HCT116 (cell line): Measurements from ENCODE around the gene FTO. TPM values are rescaled to one million over a fixed set of nuclear protein-coding genes. Genes with fewer than 3 reads are reported as not detected.

Source experiments
- ATAC-seq: fragments of 200-7000 bp; cut with Tn5 transposase; 2 replicates; pipeline ENCODE4 v1.9.1; 2020; ENCODE audit warnings: mild to moderate bottlenecking, moderate library complexity
- BruUV-seq: library from RNA; stranded (reverse); fragments of 400-500 nt; replicated peaks from 2 replicates; lab custom pipeline; 2021; lab: Mats Ljungman, UMichigan
- CTCF ChIA-PET: fragments of 300-600 bp; sonication (Branson Sonifier 250); formaldehyde crosslinking; loops from one replicate; lab custom pipeline; 2021; ENCODE audit warnings: antibody characterized with exemption; lab: Charles Lee
- POLR2A ChIA-PET: fragments of 300-600, 350-600 bp; sonication (Branson Sonifier 250); formaldehyde crosslinking; loops from one replicate; lab custom pipeline; 2021; ENCODE audit warnings: antibody characterized with exemption; lab: Charles Lee
- RAD21 ChIA-PET, 2 experiments: fragments of 300-600 bp; sonication (Branson Sonifier 250); formaldehyde crosslinking; loops; one replicate each; lab custom pipeline; 2023; ENCODE audit warnings: low total read pairs in 2 of 2; ENCODE audit not compliant: uncharacterized antibody in 2 of 2, unreplicated experiment in 2 of 2, low non-redundant PET in 1 of 2; lab: Charles Lee
- DNase-seq: peaks from one replicate; pipeline ENCODE4 v3.0.0-alpha.2; 2010; ENCODE audit warnings: low read depth, low spot score
- H2AFZ ChIP-seq: fragments of 200-600 bp; shearing (Covaris generic), sonication (generic); 2 replicates; pipeline ENCODE4 v1.6.1; 2017; ENCODE audit warnings: low read depth, mixed run types, mixed read lengths, antibody characterized with exemption, low read length; ENCODE audit not compliant: poor library complexity, severe bottlenecking
- H3K27ac ChIP-seq: 2 replicates; pipeline ENCODE4 v1.5.1; 2012; ENCODE audit warnings: low read depth, low read length
- H3K27me3 ChIP-seq: fragments of 200-600 bp; sonication (generic); 2 replicates; pipeline ENCODE4 v1.6.1; 2016; ENCODE audit warnings: mixed run types, low read length, mixed read lengths; ENCODE audit not compliant: insufficient read depth
- H3K36me3 ChIP-seq, 2 experiments: fragments of 200-500 bp in 1 of 2; fragments of 200-600 bp in 1 of 2; sonication (Bioruptor generic) in 1 of 2; sonication (generic) in 1 of 2; 2 replicates each; pipeline versions ENCODE4 v1.5.1 to v1.6.1; 2014 to 2016; ENCODE audit warnings: low read length in 2 of 2, inconsistent platforms in 1 of 2, mixed read lengths in 1 of 2, mixed run types in 1 of 2; ENCODE audit not compliant: insufficient read depth in 2 of 2, control insufficient read depth in 1 of 2
- H3K4me1 ChIP-seq, 2 experiments: fragments of 200-600 bp in 1 of 2; sonication (generic) in 1 of 2; 2 replicates each; pipeline versions ENCODE4 v1.5.1 to v1.6.1; 2012 to 2017; ENCODE audit warnings: low read length in 2 of 2, inconsistent platforms in 1 of 2, mild to moderate bottlenecking in 1 of 2, mixed read lengths in 1 of 2, mixed run types in 1 of 2, moderate library complexity in 1 of 2; ENCODE audit not compliant: insufficient read depth in 2 of 2, control insufficient read depth in 1 of 2
- H3K4me2 ChIP-seq: fragments of 200-600 bp; sonication (generic); 2 replicates; pipeline ENCODE4 v1.6.1; 2017; ENCODE audit warnings: mixed run types, low read length, mixed read lengths
- H3K4me3 ChIP-seq, 2 experiments: fragments of 200-600 bp in 1 of 2; sonication (generic) in 1 of 2; replicated peaks in 1 of 2; 2 replicates each; pipeline ENCODE4 v1.5.1; 2011 to 2016; ENCODE audit warnings: low read length in 2 of 2, control low read depth in 1 of 2, low read depth in 1 of 2, mild to moderate bottlenecking in 1 of 2, mixed read lengths in 1 of 2, mixed run types in 1 of 2
- H3K79me2 ChIP-seq: fragments of 200-600 bp; sonication (generic); 2 replicates; pipeline ENCODE4 v1.6.1; 2017; ENCODE audit warnings: mild to moderate bottlenecking, mixed run types, low read length, moderate library complexity, mixed read lengths; ENCODE audit not compliant: insufficient read depth
- H3K9ac ChIP-seq: fragments of 200-600 bp; sonication (generic); 2 replicates; pipeline ENCODE4 v1.6.1; 2016; ENCODE audit warnings: low read length, mixed read lengths
- H3K9me2 ChIP-seq: fragments of 200-600 bp; sonication (generic), shearing (Covaris generic); 2 replicates; pipeline ENCODE4 v1.6.1; 2017; ENCODE audit warnings: mixed run types, mild to moderate bottlenecking, moderate library complexity; ENCODE audit not compliant: insufficient read depth
- H3K9me3 ChIP-seq, 2 experiments: fragments of 200-500 bp in 1 of 2; fragments of 200-600 bp in 1 of 2; sonication (Bioruptor generic) in 1 of 2; sonication (generic) in 1 of 2; 2 replicates each; pipeline ENCODE4 v1.6.1; 2014 to 2017; ENCODE audit warnings: low read length in 2 of 2, mixed read lengths in 2 of 2, inconsistent platforms in 1 of 2, low read depth in 1 of 2, mild to moderate bottlenecking in 1 of 2, mixed run types in 1 of 2, moderate library complexity in 1 of 2; ENCODE audit not compliant: control insufficient read depth in 1 of 2, insufficient read depth in 1 of 2
- H4K20me1 ChIP-seq: fragments of 200-600 bp; sonication (generic), shearing (Covaris generic); 2 replicates; pipeline ENCODE4 v1.6.1; 2017; ENCODE audit warnings: mixed run types, mild to moderate bottlenecking, moderate library complexity; ENCODE audit not compliant: insufficient read depth
- EGR1 ChIP-seq: IDR thresholded peaks from 2 replicates; pipeline ENCODE4 v1.6.1; 2012; ENCODE audit warnings: low read depth
- ELF1 ChIP-seq: IDR thresholded peaks from 2 replicates; pipeline ENCODE4 v1.6.1; 2012; ENCODE audit warnings: low read depth, borderline replicate concordance
- EZH2phosphoT487 ChIP-seq: fragments of 200-600 bp; IDR thresholded peaks from 2 replicates; pipeline ENCODE4 v1.6.1; 2018; ENCODE audit warnings: antibody characterized with exemption, borderline replicate concordance
- POLR2A ChIP-seq: IDR thresholded peaks from 2 replicates; pipeline ENCODE4 v1.7.0; 2011; ENCODE audit warnings: borderline replicate concordance; ENCODE audit not compliant: insufficient read depth, insufficient read length; ENCODE audit errors: extremely low read depth
- SRF ChIP-seq: IDR thresholded peaks from 2 replicates; pipeline ENCODE4 v1.6.1; 2012; ENCODE audit warnings: low read depth
- YY1 ChIP-seq: IDR thresholded peaks from 2 replicates; pipeline ENCODE4 v1.6.1; 2011; ENCODE audit warnings: low read length, low read depth, moderate library complexity, mild to moderate bottlenecking; ENCODE audit not compliant: insufficient replicate concordance; ENCODE audit errors: extremely low read depth
- ZNF274 ChIP-seq: fragments of 200-500 bp; sonication (Bioruptor generic); IDR thresholded peaks from 2 replicates; pipeline ENCODE4 v1.6.1; 2014; ENCODE audit warnings: mild to moderate bottlenecking, low read depth, low read length, inconsistent platforms
- intact Hi-C: fragments of 100-400 bp; cut with micrococcal nuclease; formaldehyde crosslinking; loops from 2 replicates; pipeline ENCODE4 v1.10.0; 2022
- total RNA-seq: library from RNA; stranded (reverse); gene quantifications from one replicate; pipeline ENCODE4 v1.2.1, GENCODE V29; 2021; ENCODE audit not compliant: unreplicated experiment
- TF ChIP-seq, protein P1 (sequence below): IDR thresholded peaks from 2 replicates; pipeline ENCODE4 v1.6.1; 2011; ENCODE audit warnings: mild to moderate bottlenecking, low read length, moderate library complexity; ENCODE audit not compliant: insufficient replicate concordance; ENCODE audit errors: extremely low read depth
- TF ChIP-seq, protein P2 (sequence below): IDR thresholded peaks from 2 replicates; pipeline ENCODE4 v1.6.1; 2012; ENCODE audit warnings: low read depth
- TF ChIP-seq, protein P3 (sequence below), 3 experiments: fragments of 200-600 bp in 1 of 3; sonication (generic) in 1 of 3; IDR thresholded peaks in 2 of 3; conservative IDR thresholded peaks in 1 of 3; 2 replicates each; pipeline ENCODE4 v1.5.1; 2012 to 2017; ENCODE audit warnings: low read depth in 2 of 3, low read length in 2 of 3, antibody characterized with exemption in 1 of 3, borderline replicate concordance in 1 of 3, control low read depth in 1 of 3, mild to moderate bottlenecking in 1 of 3, mixed read lengths in 1 of 3, mixed run types in 1 of 3, moderate library complexity in 1 of 3; ENCODE audit not compliant: insufficient read depth in 1 of 3
- TF ChIP-seq, protein P4 (sequence below): IDR thresholded peaks from 2 replicates; pipeline ENCODE4 v1.6.1; 2012

FTO gene
- total RNA-seq, 1 experiment from 2014 or later = 55.2 TPM

DNA sequence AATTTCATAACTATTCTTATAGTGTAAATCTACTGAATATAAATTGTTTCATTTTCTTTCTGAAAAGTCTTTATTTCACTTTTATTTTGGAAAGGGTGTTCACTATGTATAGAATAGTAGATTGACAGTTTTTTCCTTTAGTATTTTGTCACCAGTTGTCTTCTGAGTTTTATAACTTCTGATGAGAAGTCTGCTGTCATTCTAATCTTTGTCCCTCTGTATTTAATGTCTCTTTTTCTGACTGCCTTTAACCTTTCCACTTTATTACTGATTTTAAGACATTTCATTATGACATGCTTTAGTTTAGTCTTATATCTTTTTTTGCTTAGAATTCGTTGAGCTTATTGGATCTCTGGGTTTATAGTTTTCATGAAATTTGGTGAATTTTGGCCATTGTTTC, 166.9 kb downstream of the FTO start:
- Histone ChIP-seq H2AFZ (no peak overlapping the region), H4K20me1 (no peaks in the 10 kb centered on the region), H3K9ac (no peak overlapping the region), H3K79me2 (no peaks in the 10 kb centered on the region), H3K9me2 (no peaks in the 10 kb centered on the region), H3K4me3 (no peak overlapping the region), H3K27me3 (no peaks in the 10 kb centered on the region), H3K27ac (no peak overlapping the region), H3K4me1 (peaks cover 5% of the 10 kb centered on the region in 2 experiments), H3K4me2 (no peak overlapping the region), H3K9me3 (peaks cover 3 to 6% of the 10 kb centered on the region in 2 experiments; a peak in 1 of 4 replicates), H3K36me3 (no peaks in the 10 kb centered on the region)
- intact Hi-C loops = no loop called here
- ATAC-seq = no peak
- ChIA-PET POLR2A (no interaction called here), RAD21 (no interaction called here), CTCF (no interaction called here)
- no peak for DNase-seq
- TF ChIP-seq ELF1 (no peak), POLR2A (no peak), ZNF274 (no peak), SRF (no peak), YY1 (no peak), EZH2phosphoT487 (no peak), EGR1 (no peak)
- TF ChIP-seq, protein P1, sequence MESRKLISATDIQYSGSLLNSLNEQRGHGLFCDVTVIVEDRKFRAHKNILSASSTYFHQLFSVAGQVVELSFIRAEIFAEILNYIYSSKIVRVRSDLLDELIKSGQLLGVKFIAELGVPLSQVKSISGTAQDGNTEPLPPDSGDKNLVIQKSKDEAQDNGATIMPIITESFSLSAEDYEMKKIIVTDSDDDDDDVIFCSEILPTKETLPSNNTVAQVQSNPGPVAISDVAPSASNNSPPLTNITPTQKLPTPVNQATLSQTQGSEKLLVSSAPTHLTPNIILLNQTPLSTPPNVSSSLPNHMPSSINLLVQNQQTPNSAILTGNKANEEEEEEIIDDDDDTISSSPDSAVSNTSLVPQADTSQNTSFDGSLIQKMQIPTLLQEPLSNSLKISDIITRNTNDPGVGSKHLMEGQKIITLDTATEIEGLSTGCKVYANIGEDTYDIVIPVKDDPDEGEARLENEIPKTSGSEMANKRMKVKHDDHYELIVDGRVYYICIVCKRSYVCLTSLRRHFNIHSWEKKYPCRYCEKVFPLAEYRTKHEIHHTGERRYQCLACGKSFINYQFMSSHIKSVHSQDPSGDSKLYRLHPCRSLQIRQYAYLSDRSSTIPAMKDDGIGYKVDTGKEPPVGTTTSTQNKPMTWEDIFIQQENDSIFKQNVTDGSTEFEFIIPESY = no peak
- TF ChIP-seq, protein P2, sequence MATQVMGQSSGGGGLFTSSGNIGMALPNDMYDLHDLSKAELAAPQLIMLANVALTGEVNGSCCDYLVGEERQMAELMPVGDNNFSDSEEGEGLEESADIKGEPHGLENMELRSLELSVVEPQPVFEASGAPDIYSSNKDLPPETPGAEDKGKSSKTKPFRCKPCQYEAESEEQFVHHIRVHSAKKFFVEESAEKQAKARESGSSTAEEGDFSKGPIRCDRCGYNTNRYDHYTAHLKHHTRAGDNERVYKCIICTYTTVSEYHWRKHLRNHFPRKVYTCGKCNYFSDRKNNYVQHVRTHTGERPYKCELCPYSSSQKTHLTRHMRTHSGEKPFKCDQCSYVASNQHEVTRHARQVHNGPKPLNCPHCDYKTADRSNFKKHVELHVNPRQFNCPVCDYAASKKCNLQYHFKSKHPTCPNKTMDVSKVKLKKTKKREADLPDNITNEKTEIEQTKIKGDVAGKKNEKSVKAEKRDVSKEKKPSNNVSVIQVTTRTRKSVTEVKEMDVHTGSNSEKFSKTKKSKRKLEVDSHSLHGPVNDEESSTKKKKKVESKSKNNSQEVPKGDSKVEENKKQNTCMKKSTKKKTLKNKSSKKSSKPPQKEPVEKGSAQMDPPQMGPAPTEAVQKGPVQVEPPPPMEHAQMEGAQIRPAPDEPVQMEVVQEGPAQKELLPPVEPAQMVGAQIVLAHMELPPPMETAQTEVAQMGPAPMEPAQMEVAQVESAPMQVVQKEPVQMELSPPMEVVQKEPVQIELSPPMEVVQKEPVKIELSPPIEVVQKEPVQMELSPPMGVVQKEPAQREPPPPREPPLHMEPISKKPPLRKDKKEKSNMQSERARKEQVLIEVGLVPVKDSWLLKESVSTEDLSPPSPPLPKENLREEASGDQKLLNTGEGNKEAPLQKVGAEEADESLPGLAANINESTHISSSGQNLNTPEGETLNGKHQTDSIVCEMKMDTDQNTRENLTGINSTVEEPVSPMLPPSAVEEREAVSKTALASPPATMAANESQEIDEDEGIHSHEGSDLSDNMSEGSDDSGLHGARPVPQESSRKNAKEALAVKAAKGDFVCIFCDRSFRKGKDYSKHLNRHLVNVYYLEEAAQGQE = no peak
- TF ChIP-seq, protein P3, sequence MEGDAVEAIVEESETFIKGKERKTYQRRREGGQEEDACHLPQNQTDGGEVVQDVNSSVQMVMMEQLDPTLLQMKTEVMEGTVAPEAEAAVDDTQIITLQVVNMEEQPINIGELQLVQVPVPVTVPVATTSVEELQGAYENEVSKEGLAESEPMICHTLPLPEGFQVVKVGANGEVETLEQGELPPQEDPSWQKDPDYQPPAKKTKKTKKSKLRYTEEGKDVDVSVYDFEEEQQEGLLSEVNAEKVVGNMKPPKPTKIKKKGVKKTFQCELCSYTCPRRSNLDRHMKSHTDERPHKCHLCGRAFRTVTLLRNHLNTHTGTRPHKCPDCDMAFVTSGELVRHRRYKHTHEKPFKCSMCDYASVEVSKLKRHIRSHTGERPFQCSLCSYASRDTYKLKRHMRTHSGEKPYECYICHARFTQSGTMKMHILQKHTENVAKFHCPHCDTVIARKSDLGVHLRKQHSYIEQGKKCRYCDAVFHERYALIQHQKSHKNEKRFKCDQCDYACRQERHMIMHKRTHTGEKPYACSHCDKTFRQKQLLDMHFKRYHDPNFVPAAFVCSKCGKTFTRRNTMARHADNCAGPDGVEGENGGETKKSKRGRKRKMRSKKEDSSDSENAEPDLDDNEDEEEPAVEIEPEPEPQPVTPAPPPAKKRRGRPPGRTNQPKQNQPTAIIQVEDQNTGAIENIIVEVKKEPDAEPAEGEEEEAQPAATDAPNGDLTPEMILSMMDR (IDR thresholded peaks at IDR 0.05 in 2 of 3, conservative IDR thresholded peaks at IDR 0.05 in 1 of 3; ENCODE audit: borderline replicate concordance in 1 of 3, insufficient read depth in 1 of 3, low read depth in 2 of 3, low read length in 2 of 3) = no peak
- TF ChIP-seq, protein P4, sequence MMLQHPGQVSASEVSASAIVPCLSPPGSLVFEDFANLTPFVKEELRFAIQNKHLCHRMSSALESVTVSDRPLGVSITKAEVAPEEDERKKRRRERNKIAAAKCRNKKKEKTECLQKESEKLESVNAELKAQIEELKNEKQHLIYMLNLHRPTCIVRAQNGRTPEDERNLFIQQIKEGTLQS = no peak
- no TSS peak for BruUV-seq
